Transverse colon (tissue), 4 donors: ENCODE measurements around the gene CADPS. TPM values are rescaled to one million over a fixed set of nuclear protein-coding genes. Genes with fewer than 3 reads are reported as not detected.

ENCODE experiments used
- DNase-seq: peaks from one replicate; pipeline ENCODE4 v3.0.0-alpha.2; 2019
- H3K27ac ChIP-seq, 4 donors: fragments of 200-600 bp; sonication (generic); 2 replicates each; pipeline ENCODE4 v1.5.1; 2016 to 2018; ENCODE audit warnings: inconsistent platforms in 4 of 4
- H3K27me3 ChIP-seq: fragments of 200-600 bp; sonication (generic); 2 replicates; pipeline ENCODE4 v1.5.1; 2017; ENCODE audit warnings: inconsistent platforms
- H3K36me3 ChIP-seq, 4 donors: fragments of 200-600 bp; sonication (generic); 2 replicates each; pipeline ENCODE4 v1.5.1; 2017 to 2019; ENCODE audit warnings: inconsistent platforms in 4 of 4
- H3K4me1 ChIP-seq, 4 donors: fragments of 200-600 bp; sonication (generic); 2 replicates each; pipeline ENCODE4 v1.5.1; 2017 to 2020; ENCODE audit warnings: inconsistent platforms in 4 of 4
- H3K4me3 ChIP-seq, 4 donors: fragments of 200-600 bp; sonication (generic); 1 replicate in 1 of 4; 2 replicates in 3 of 4; pipeline versions ENCODE4 v1.5.1 to v1.6.1; 2017 to 2019; ENCODE audit warnings: inconsistent platforms in 4 of 4
- H3K9me3 ChIP-seq, 2 donors: fragments of 200-600 bp; sonication (generic); 2 replicates each; pipeline ENCODE4 v1.5.1; 2017 to 2019; ENCODE audit warnings: inconsistent platforms in 2 of 2
- CTCF ChIP-seq, 5 experiments: fragments of 200-600 bp in 3 of 5; fragments of 450-650 bp in 2 of 5; sonication (generic) in 3 of 5; IDR thresholded peaks; 1 replicate in 2 of 5; 2 replicates in 3 of 5; pipeline ENCODE4 v1.5.1; 2016 to 2017; ENCODE audit warnings: antibody characterized with exemption in 5 of 5, inconsistent platforms in 3 of 5, mild to moderate bottlenecking in 2 of 5, moderate library complexity in 1 of 5
- EP300 ChIP-seq: sonication (generic); formaldehyde crosslinking; IDR thresholded peaks from one replicate; pipeline ENCODE4 v1.6.1; 2017; ENCODE audit warnings: antibody characterized with exemption, low read depth
- POLR2A ChIP-seq: fragments of 450-650 bp; IDR thresholded peaks from one replicate; pipeline ENCODE4 v1.6.1; 2016; ENCODE audit warnings: antibody characterized with exemption, mild to moderate bottlenecking, moderate library complexity
- POLR2AphosphoS5 ChIP-seq, 3 donors: sonication (generic); formaldehyde crosslinking; IDR thresholded peaks; one replicate each; pipeline ENCODE4 v1.6.1; 2016; ENCODE audit warnings: antibody characterized with exemption in 3 of 3
- WGBS, 2 donors: methylation state at CpG; one replicate each; pipeline ENCODE4 v1.1.5; 2018; ENCODE audit warnings: low coverage in 1 of 2; 5-methylcytosine and 5-hydroxymethylcytosine counted together
- in situ Hi-C, 4 donors: fragments of 200-750 bp; cut with MboI; loops; one replicate each; pipeline versions ENCODE4 v1.15.0 to v1.15.1; 2017; ENCODE audit warnings: low sequenced_read_pairs in 3 of 4, low pct_ligation_motif_present in 1 of 4, low pct_unique_long_range_greater_than_20kb in 1 of 4
- intact Hi-C: fragments of 100-400 bp; cut with DNase I; formaldehyde crosslinking; loops from one replicate; pipeline ENCODE4 v1.15.1; 2023; ENCODE audit warnings: low total_unique reads
- total RNA-seq, 4 donors: library from RNA; depleted of rRNA; stranded (reverse); fragments of >200 nt; gene quantifications; one replicate each; pipeline ENCODE4 v1.1.0, GENCODE V29; 2016

Gene CADPS
- total RNA-seq, 4 donors from 2014 or later, result 1.9 to 22.7 (median 8.9) TPM

GRCh38 chr3:62884096-62884870 is 9.1 kb upstream of the CADPS start:
- in situ Hi-C loops (loop anchor here in 3 of 4 donors (25.0 kb wide), 1 partner anchor 303 kb away; no protein-coding TSS in a partner anchor), intact Hi-C loops (no loop called here)
- DNase-seq, result no peak
- Histone ChIP-seq H3K9me3 (no peaks in the 10 kb centered on the region), H3K27me3 (no peaks in the 10 kb centered on the region), H3K36me3 (no peaks in the 10 kb centered on the region), H3K27ac (no peak overlapping the region), H3K4me1 (no peaks in the 10 kb centered on the region), H3K4me3 (no peak overlapping the region)
- TF ChIP-seq POLR2A (no peak), EP300 (no peak), POLR2AphosphoS5 (IDR thresholded peaks at IDR 0.05) (no peak), CTCF (IDR thresholded peaks at IDR 0.05) (no peak)
- 23 to 42% methylated on average over 3 of the region's 3 CpGs for WGBS, 2 donors

- intact Hi-C loops, result no loop called here
- Histone ChIP-seq H3K36me3 (no peaks in the 10 kb centered on the region), H3K27ac (no peak overlapping the region), H3K27me3 (peaks cover 4% of the 10 kb centered on the region), H3K9me3 (no peaks in the 10 kb centered on the region), H3K4me3 (no peak overlapping the region), H3K4me1 (no peaks in the 10 kb centered on the region)
- TF ChIP-seq POLR2A, result no peak
- 85 to 86% methylated on average over 4 of the region's 4 CpGs for WGBS, 2 donors
- in situ Hi-C loops, result loop anchor here in 3 of 4 donors (25.0 kb wide), 1 partner anchor 305 kb away; no protein-coding TSS in a partner anchor
- DNase-seq, result no peak
Observed at GRCh38 chr3:62882676-62883200, 7.5 kb upstream of the CADPS start.

GRCh38 chr3:62876064-62876463 is 848 bp upstream of the CADPS start:
- no peak for TF ChIP-seq CTCF (IDR thresholded peaks at IDR 0.05)
- no peak for TF ChIP-seq POLR2A
- TF ChIP-seq POLR2AphosphoS5 (IDR thresholded peaks at IDR 0.05), result no peak
- no peak for TF ChIP-seq EP300
- Histone ChIP-seq H3K36me3 (no peaks in the 10 kb centered on the region), H3K4me1 (peaks cover 0 to 14% (median 12%) of the 10 kb centered on the region in 4 donors), H3K27me3 (peaks cover 53% of the 10 kb centered on the region), H3K4me3 (no peak overlapping the region), H3K27ac (no peak overlapping the region), H3K9me3 (no peaks in the 10 kb centered on the region)
- intact Hi-C loops, result no loop called here
- in situ Hi-C loops, result loop anchor here in 3 of 4 donors (25.0 kb wide), 1 partner anchor 311 kb away; no protein-coding TSS in a partner anchor
- DNase-seq, result peak; percentile 44
- 0 to 7% methylated on average over 4 to 17 of the region's 17 CpGs for WGBS, 2 donors

- Histone ChIP-seq H3K36me3 (no peaks in the 10 kb centered on the region), H3K9me3 (no peaks in the 10 kb centered on the region), H3K27ac (no peak overlapping the region), H3K27me3 (peaks cover 53% of the 10 kb centered on the region), H3K4me1 (peaks cover 0 to 14% (median 12%) of the 10 kb centered on the region in 4 donors), H3K4me3 (peak overlapping the region in 2 of 4 donors; percentile 32 to 66)
- DNase-seq, result no peak
- in situ Hi-C loops, result loop anchor here in 3 of 4 donors (25.0 kb wide), 1 partner anchor 312 kb away; no protein-coding TSS in a partner anchor
- intact Hi-C loops, result no loop called here
- WGBS, 2 donors, result 9% methylated on average over 18 of the region's 18 CpGs; no CpG with 5 or more reads in 1 of the 2 donors
- TF ChIP-seq CTCF (IDR thresholded peaks at IDR 0.05), result no peak
- TF ChIP-seq EP300, result no peak
- no peak for TF ChIP-seq POLR2A
- TF ChIP-seq POLR2AphosphoS5 (IDR thresholded peaks at IDR 0.05), result no peak
Observed at GRCh38 chr3:62875558-62876002, 364 bp upstream of the CADPS start.
